GM15510 (cell line): ENCODE measurements around the gene PDE9A.

Experiments
- POLR2A ChIP-seq: IDR thresholded peaks from 3 replicates; pipeline ENCODE4 v1.6.1; 2011; ENCODE audit warnings: borderline replicate concordance; ENCODE audit not compliant: insufficient read length; ENCODE audit errors: extremely low read depth

PDE9A gene

GRCh38 chr21:42658320-42659105 is 5.1 kb downstream of the PDE9A start:
- no peak for TF ChIP-seq POLR2A

GRCh38 chr21:42659416-42660117 is 6.1 kb downstream of the PDE9A start:
- no peak for TF ChIP-seq POLR2A

- TF ChIP-seq POLR2A: no peak
Observed at GRCh38 chr21:42660118-42660470, 6.7 kb downstream of the PDE9A start.

- no peak for TF ChIP-seq POLR2A
Observed at GRCh38 chr21:42661688-42662429, 8.4 kb downstream of the PDE9A start.

GRCh38 chr21:42662430-42663199 is 9.2 kb downstream of the PDE9A start:
- TF ChIP-seq POLR2A: no peak

GRCh38 chr21:42663200-42663750 is 9.9 kb downstream of the PDE9A start:
- no peak for TF ChIP-seq POLR2A

- TF ChIP-seq POLR2A: no peak
Observed at GRCh38 chr21:42663860-42664535, 10.6 kb downstream of the PDE9A start.

- TF ChIP-seq POLR2A: no peak
Observed at GRCh38 chr21:42664614-42665013, 11.2 kb downstream of the PDE9A start.

GRCh38 chr21:42665026-42665425 is 11.6 kb downstream of the PDE9A start:
- no peak for TF ChIP-seq POLR2A

- TF ChIP-seq POLR2A: no peak
Observed at GRCh38 chr21:42665484-42665883, 12.1 kb downstream of the PDE9A start.

GRCh38 chr21:42666023-42666747 is 12.8 kb downstream of the PDE9A start:
- no peak for TF ChIP-seq POLR2A

- TF ChIP-seq POLR2A: no peak
Observed at GRCh38 chr21:42666925-42667324, 13.5 kb downstream of the PDE9A start.

- TF ChIP-seq POLR2A: no peak
Observed at GRCh38 chr21:42668298-42668992, 15.0 kb downstream of the PDE9A start.
